HEK293 (cell line): ENCODE measurements around the gene GJD3.

Experiments
- CTCF ChIA-PET: fragments of 350-600 bp; formaldehyde crosslinking; extraction: SDS; loops from one replicate; lab custom pipeline; 2021; ENCODE audit warnings: antibody characterized with exemption; lab: Yijun Ruan, JAX
- POLR2A ChIA-PET: fragments of 300-600 bp; formaldehyde crosslinking; extraction: SDS; loops from one replicate; lab custom pipeline; 2020; ENCODE audit warnings: antibody characterized with exemption, inconsistent platforms; lab: Yijun Ruan, JAX
- H3K27ac ChIP-seq: fragments of 200-500 bp; sonication (Bioruptor generic); 2 replicates; pipeline ENCODE4 v1.5.1; 2014; ENCODE audit warnings: low read depth, low read length, control low read depth, inconsistent platforms; ENCODE audit errors: extremely low read depth
- H3K36me3 ChIP-seq, 2 experiments: fragments of 200-500 bp in 1 of 2; sonication (Bioruptor generic) in 1 of 2; 1 replicate in 1 of 2; 2 replicates in 1 of 2; pipeline ENCODE4 v1.5.1; 2014 to 2017; ENCODE audit warnings: inconsistent platforms in 2 of 2, low read length in 2 of 2; ENCODE audit not compliant: control insufficient read depth in 2 of 2, insufficient read depth in 1 of 2
- H3K4me1 ChIP-seq: fragments of 200-500 bp; sonication (Bioruptor generic); 2 replicates; pipeline ENCODE4 v1.5.1; 2014; ENCODE audit warnings: mild to moderate bottlenecking, low read length, inconsistent platforms; ENCODE audit not compliant: control insufficient read depth, insufficient read depth
- H3K4me3 ChIP-seq: 2 replicates; pipeline ENCODE4 v1.5.1; 2011; ENCODE audit warnings: low read depth, mild to moderate bottlenecking, control low read depth, low read length, moderate library complexity
- H3K9me3 ChIP-seq: fragments of 200-500 bp; sonication (Bioruptor generic); 2 replicates; pipeline ENCODE4 v1.5.1; 2014; ENCODE audit warnings: low read depth, low read length, inconsistent platforms; ENCODE audit not compliant: control insufficient read depth, insufficient read depth
- GFI1B ChIP-seq: fragments of 450-650 bp; formaldehyde crosslinking; IDR thresholded peaks from 2 replicates; pipeline ENCODE4 v1.5.1; 2016; ENCODE audit warnings: missing biosample characterization, missing genetic modification characterization
- KLF10 ChIP-seq: fragments of 450-650 bp; IDR thresholded peaks from 2 replicates; pipeline ENCODE4 v1.5.1; 2018; ENCODE audit warnings: missing biosample characterization, mild to moderate bottlenecking, missing genetic modification characterization
- KLF16 ChIP-seq: fragments of 450-650 bp; formaldehyde crosslinking; IDR thresholded peaks from 2 replicates; pipeline ENCODE4 v1.5.1; 2017; ENCODE audit warnings: missing biosample characterization, missing genetic modification characterization
- SALL2 ChIP-seq: fragments of 450-650 bp; formaldehyde crosslinking; IDR thresholded peaks from 2 replicates; pipeline ENCODE4 v1.5.0; 2017; ENCODE audit warnings: missing biosample characterization, mild to moderate bottlenecking, missing genetic modification characterization, borderline replicate concordance
- TCF7L2 ChIP-seq: IDR thresholded peaks from 2 replicates; pipeline ENCODE4 v1.6.1; 2011; ENCODE audit warnings: low read depth, mild to moderate bottlenecking, inconsistent platforms, low read length, moderate library complexity, borderline replicate concordance
- ZNF138 ChIP-seq: fragments of 450-650 bp; formaldehyde crosslinking; IDR thresholded peaks from 2 replicates; pipeline ENCODE4 v1.5.1; 2016; ENCODE audit warnings: missing biosample characterization, missing genetic modification characterization, borderline replicate concordance
- ZNF239 ChIP-seq: fragments of 450-650 bp; formaldehyde crosslinking; IDR thresholded peaks from 2 replicates; pipeline ENCODE4 v1.5.1; 2016; ENCODE audit warnings: missing biosample characterization, missing genetic modification characterization
- ZNF274 ChIP-seq, 2 experiments: fragments of 200-500 bp in 1 of 2; fragments of 450-650 bp in 1 of 2; sonication (Bioruptor generic) in 1 of 2; formaldehyde crosslinking in 1 of 2; IDR thresholded peaks; 2 replicates each; pipeline versions ENCODE4 v1.5.1 to v1.6.1; 2014 to 2016; ENCODE audit warnings: borderline replicate concordance in 1 of 2, inconsistent platforms in 1 of 2, low read length in 1 of 2, missing biosample characterization in 1 of 2, missing genetic modification characterization in 1 of 2
- ZNF302 ChIP-seq: fragments of 450-650 bp; formaldehyde crosslinking; IDR thresholded peaks from 2 replicates; pipeline ENCODE4 v1.5.1; 2016; ENCODE audit warnings: missing biosample characterization, missing genetic modification characterization, low read depth
- ZNF37A ChIP-seq: fragments of 450-650 bp; IDR thresholded peaks from 2 replicates; pipeline ENCODE4 v1.5.1; 2018; ENCODE audit warnings: missing biosample characterization, missing genetic modification characterization
- ZNF48 ChIP-seq: fragments of 450-650 bp; formaldehyde crosslinking; IDR thresholded peaks from 2 replicates; pipeline ENCODE4 v1.5.1; 2016; ENCODE audit warnings: missing biosample characterization, missing genetic modification characterization
- ZNF549 ChIP-seq: fragments of 450-650 bp; IDR thresholded peaks from 2 replicates; pipeline ENCODE4 v1.5.1; 2018; ENCODE audit warnings: missing biosample characterization, missing genetic modification characterization, mild to moderate bottlenecking, inconsistent platforms, moderate library complexity
- ZNF600 ChIP-seq: fragments of 450-650 bp; formaldehyde crosslinking; IDR thresholded peaks from 2 replicates; pipeline ENCODE4 v1.5.1; 2016; ENCODE audit warnings: missing biosample characterization, missing genetic modification characterization
- ZNF626 ChIP-seq: fragments of 450-650 bp; sonication (Bioruptor Pico); formaldehyde crosslinking; IDR thresholded peaks from 2 replicates; pipeline ENCODE4 v1.5.1; 2018; ENCODE audit warnings: missing biosample characterization, missing genetic modification characterization, inconsistent platforms
- ZXDB ChIP-seq: fragments of 450-650 bp; formaldehyde crosslinking; IDR thresholded peaks from 2 replicates; pipeline ENCODE4 v1.5.1; 2016; ENCODE audit warnings: missing biosample characterization, missing genetic modification characterization
- TF ChIP-seq, protein P1 (sequence below): fragments of 450-650 bp; formaldehyde crosslinking; IDR thresholded peaks from 2 replicates; pipeline ENCODE4 v1.5.1; 2016; ENCODE audit warnings: missing biosample characterization, missing genetic modification characterization
- TF ChIP-seq, protein P2 (sequence below): fragments of 450-650 bp; formaldehyde crosslinking; IDR thresholded peaks from 2 replicates; pipeline ENCODE4 v1.5.1; 2016; ENCODE audit warnings: missing biosample characterization, missing genetic modification characterization
- TF ChIP-seq, protein P3 (sequence below): fragments of 450-650 bp; formaldehyde crosslinking; IDR thresholded peaks from 2 replicates; pipeline ENCODE4 v1.5.1; 2016; ENCODE audit warnings: missing biosample characterization, missing genetic modification characterization, borderline replicate concordance

GJD3 gene

GRCh38 chr17:40330850-40331470, 33.6 kb downstream of the GJD3 start:
- Histone ChIP-seq H3K9me3 (no peaks in the 10 kb centered on the region), H3K4me3 (no peak overlapping the region), H3K36me3 (peaks cover 0 to 23% of the 10 kb centered on the region in 2 experiments; a peak in 2 of 3 replicates), H3K4me1 (peaks cover 20% of the 10 kb centered on the region), H3K27ac (no peak overlapping the region)
- POLR2A ChIA-PET: interaction anchor here (1.8 kb wide), 1 partner anchor 14 kb away, joined by 9 read pairs; no protein-coding TSS in a partner anchor
- CTCF ChIA-PET: interaction anchor here (0.8 to 1.3 kb wide), 3 partner anchors 9 to 26 kb away, joined by 3 to 8 read pairs (median 3); no protein-coding TSS in a partner anchor
- no peak for TF ChIP-seq GFI1B (tag by site-specific recombination)
- TF ChIP-seq ZNF239: no peak
- no peak for TF ChIP-seq ZNF302 (tag by site-specific recombination)
- TF ChIP-seq SALL2 (tag by site-specific recombination): no peak
- no peak for TF ChIP-seq ZNF626 (tag by site-specific recombination)
- TF ChIP-seq ZNF37A (tag by site-specific recombination): no peak
- no peak for TF ChIP-seq ZNF549
- no peak for TF ChIP-seq KLF10 (tag by site-specific recombination)
- TF ChIP-seq KLF16 (tag by site-specific recombination): no peak
- TF ChIP-seq ZNF274 (IDR thresholded peaks at IDR 0.05; ENCODE audit: low read length): no peak
- no peak for TF ChIP-seq ZNF274 (tag by site-specific recombination; IDR thresholded peaks at IDR 0.05; ENCODE audit: borderline replicate concordance)
- TF ChIP-seq ZNF600 (tag by site-specific recombination): no peak
- no peak for TF ChIP-seq ZXDB (tag by site-specific recombination)
- TF ChIP-seq, protein P1, sequence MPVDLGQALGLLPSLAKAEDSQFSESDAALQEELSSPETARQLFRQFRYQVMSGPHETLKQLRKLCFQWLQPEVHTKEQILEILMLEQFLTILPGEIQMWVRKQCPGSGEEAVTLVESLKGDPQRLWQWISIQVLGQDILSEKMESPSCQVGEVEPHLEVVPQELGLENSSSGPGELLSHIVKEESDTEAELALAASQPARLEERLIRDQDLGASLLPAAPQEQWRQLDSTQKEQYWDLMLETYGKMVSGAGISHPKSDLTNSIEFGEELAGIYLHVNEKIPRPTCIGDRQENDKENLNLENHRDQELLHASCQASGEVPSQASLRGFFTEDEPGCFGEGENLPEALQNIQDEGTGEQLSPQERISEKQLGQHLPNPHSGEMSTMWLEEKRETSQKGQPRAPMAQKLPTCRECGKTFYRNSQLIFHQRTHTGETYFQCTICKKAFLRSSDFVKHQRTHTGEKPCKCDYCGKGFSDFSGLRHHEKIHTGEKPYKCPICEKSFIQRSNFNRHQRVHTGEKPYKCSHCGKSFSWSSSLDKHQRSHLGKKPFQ (tag by site-specific recombination): no peak
- TF ChIP-seq ZNF48: no peak
- no peak for TF ChIP-seq TCF7L2
- TF ChIP-seq, protein P2, sequence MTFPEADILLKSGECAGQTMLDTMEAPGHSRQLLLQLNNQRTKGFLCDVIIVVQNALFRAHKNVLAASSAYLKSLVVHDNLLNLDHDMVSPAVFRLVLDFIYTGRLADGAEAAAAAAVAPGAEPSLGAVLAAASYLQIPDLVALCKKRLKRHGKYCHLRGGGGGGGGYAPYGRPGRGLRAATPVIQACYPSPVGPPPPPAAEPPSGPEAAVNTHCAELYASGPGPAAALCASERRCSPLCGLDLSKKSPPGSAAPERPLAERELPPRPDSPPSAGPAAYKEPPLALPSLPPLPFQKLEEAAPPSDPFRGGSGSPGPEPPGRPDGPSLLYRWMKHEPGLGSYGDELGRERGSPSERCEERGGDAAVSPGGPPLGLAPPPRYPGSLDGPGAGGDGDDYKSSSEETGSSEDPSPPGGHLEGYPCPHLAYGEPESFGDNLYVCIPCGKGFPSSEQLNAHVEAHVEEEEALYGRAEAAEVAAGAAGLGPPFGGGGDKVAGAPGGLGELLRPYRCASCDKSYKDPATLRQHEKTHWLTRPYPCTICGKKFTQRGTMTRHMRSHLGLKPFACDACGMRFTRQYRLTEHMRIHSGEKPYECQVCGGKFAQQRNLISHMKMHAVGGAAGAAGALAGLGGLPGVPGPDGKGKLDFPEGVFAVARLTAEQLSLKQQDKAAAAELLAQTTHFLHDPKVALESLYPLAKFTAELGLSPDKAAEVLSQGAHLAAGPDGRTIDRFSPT (tag by site-specific recombination): no peak
- TF ChIP-seq, protein P3, sequence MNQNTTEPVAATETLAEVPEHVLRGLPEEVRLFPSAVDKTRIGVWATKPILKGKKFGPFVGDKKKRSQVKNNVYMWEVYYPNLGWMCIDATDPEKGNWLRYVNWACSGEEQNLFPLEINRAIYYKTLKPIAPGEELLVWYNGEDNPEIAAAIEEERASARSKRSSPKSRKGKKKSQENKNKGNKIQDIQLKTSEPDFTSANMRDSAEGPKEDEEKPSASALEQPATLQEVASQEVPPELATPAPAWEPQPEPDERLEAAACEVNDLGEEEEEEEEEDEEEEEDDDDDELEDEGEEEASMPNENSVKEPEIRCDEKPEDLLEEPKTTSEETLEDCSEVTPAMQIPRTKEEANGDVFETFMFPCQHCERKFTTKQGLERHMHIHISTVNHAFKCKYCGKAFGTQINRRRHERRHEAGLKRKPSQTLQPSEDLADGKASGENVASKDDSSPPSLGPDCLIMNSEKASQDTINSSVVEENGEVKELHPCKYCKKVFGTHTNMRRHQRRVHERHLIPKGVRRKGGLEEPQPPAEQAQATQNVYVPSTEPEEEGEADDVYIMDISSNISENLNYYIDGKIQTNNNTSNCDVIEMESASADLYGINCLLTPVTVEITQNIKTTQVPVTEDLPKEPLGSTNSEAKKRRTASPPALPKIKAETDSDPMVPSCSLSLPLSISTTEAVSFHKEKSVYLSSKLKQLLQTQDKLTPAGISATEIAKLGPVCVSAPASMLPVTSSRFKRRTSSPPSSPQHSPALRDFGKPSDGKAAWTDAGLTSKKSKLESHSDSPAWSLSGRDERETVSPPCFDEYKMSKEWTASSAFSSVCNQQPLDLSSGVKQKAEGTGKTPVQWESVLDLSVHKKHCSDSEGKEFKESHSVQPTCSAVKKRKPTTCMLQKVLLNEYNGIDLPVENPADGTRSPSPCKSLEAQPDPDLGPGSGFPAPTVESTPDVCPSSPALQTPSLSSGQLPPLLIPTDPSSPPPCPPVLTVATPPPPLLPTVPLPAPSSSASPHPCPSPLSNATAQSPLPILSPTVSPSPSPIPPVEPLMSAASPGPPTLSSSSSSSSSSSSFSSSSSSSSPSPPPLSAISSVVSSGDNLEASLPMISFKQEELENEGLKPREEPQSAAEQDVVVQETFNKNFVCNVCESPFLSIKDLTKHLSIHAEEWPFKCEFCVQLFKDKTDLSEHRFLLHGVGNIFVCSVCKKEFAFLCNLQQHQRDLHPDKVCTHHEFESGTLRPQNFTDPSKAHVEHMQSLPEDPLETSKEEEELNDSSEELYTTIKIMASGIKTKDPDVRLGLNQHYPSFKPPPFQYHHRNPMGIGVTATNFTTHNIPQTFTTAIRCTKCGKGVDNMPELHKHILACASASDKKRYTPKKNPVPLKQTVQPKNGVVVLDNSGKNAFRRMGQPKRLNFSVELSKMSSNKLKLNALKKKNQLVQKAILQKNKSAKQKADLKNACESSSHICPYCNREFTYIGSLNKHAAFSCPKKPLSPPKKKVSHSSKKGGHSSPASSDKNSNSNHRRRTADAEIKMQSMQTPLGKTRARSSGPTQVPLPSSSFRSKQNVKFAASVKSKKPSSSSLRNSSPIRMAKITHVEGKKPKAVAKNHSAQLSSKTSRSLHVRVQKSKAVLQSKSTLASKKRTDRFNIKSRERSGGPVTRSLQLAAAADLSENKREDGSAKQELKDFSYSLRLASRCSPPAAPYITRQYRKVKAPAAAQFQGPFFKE: no peak
- TF ChIP-seq ZNF138 (tag by site-specific recombination): no peak
